Measurements from ENCODE around the gene TMEM208.
A peak's percentile ranks its signal among the peaks of the same experiment; 100 is the strongest.

Gene TMEM208

DNA sequence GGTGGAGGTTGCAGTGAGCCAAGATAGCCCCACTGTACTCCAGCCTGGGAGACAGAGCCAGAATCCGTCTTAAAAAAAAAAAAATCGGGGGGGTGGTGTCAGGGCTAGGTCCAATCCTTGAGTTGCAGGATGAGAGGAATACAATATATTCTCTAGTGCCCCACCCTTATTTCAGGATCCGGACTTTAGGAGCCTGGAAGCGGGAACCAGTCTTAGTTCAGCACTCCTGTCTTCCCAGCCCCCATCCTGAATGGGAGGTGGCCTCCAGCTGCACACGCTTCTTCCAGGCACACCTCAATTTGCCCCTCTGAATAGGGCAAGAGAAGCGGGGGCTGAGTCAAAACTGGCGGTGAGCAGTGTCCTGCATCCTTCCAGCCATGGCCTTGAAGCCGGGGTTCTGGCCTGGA is 18.7 kb downstream of the TMEM208 start:
- TF ChIP-seq POLR2AphosphoS5 (IDR thresholded peaks at IDR 0.05; ENCODE audit: low read depth, low read length) (no peak), SIN3A (IDR thresholded peaks at IDR 0.05; ENCODE audit: borderline replicate concordance, insufficient read depth, low read length) (no peak), FOXP2 (optimal IDR thresholded peaks at IDR 0.05; ENCODE audit: borderline replicate concordance, extremely low read depth, extremely low read length, insufficient read depth) (peak; percentile 5), TAF1 (IDR thresholded peaks at IDR 0.05; ENCODE audit: borderline replicate concordance, insufficient read depth, low read length) (no peak)
- TF ChIP-seq, protein P1, sequence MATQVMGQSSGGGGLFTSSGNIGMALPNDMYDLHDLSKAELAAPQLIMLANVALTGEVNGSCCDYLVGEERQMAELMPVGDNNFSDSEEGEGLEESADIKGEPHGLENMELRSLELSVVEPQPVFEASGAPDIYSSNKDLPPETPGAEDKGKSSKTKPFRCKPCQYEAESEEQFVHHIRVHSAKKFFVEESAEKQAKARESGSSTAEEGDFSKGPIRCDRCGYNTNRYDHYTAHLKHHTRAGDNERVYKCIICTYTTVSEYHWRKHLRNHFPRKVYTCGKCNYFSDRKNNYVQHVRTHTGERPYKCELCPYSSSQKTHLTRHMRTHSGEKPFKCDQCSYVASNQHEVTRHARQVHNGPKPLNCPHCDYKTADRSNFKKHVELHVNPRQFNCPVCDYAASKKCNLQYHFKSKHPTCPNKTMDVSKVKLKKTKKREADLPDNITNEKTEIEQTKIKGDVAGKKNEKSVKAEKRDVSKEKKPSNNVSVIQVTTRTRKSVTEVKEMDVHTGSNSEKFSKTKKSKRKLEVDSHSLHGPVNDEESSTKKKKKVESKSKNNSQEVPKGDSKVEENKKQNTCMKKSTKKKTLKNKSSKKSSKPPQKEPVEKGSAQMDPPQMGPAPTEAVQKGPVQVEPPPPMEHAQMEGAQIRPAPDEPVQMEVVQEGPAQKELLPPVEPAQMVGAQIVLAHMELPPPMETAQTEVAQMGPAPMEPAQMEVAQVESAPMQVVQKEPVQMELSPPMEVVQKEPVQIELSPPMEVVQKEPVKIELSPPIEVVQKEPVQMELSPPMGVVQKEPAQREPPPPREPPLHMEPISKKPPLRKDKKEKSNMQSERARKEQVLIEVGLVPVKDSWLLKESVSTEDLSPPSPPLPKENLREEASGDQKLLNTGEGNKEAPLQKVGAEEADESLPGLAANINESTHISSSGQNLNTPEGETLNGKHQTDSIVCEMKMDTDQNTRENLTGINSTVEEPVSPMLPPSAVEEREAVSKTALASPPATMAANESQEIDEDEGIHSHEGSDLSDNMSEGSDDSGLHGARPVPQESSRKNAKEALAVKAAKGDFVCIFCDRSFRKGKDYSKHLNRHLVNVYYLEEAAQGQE (IDR thresholded peaks at IDR 0.05; ENCODE audit: insufficient read depth in 1 of 2, low read depth in 2 of 2, low read length in 2 of 2): no peak

DNA sequence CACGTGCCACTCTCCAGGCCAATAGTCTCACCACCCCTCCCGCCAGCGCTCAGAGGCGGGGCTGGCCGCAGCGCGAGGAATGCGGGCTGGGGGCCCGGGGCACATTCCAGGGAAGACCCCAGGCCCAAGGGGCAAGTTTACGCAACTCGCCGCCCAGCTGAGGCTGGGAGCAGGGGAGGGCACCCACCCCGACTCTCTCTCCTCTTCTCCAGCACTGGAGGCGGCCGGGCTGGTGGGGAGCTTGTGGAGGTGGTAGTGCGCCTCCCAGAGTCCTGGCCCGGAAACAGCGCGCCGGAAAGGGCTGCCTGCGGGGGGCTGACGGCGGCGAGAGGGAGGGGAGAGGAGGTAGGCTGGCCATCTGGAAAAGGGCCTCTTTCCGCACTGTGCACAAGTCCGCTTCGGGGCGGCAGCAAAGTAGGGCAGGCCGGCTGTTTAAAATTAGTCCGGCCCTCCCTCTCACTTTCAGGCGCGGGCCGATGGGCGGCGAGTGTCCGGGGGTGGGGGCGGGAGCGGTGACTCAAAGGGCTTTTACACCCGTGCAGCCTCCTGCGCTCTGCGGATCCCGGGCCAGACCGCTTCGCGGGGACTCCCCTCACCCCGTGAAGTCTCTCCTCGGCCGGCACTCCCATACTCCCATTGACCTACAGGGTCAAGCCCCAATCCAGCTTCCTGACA is 19.3 kb downstream of the TMEM208 start:
- TF ChIP-seq SIN3A (IDR thresholded peaks at IDR 0.05; ENCODE audit: borderline replicate concordance, insufficient read depth, low read length): peak; percentile 89; the same call in 1 of the 2 replicates
- no peak for TF ChIP-seq FOXP2 (optimal IDR thresholded peaks at IDR 0.05; ENCODE audit: borderline replicate concordance, extremely low read depth, extremely low read length, insufficient read depth)
- TF ChIP-seq, protein P1 (IDR thresholded peaks at IDR 0.05; ENCODE audit: insufficient read depth in 1 of 2, low read depth in 2 of 2, low read length in 2 of 2): 0 out of 4 replicates have a peak, but pooled peaks of 1 of the 2 experiments have one; percentile 40
- TF ChIP-seq POLR2AphosphoS5 (IDR thresholded peaks at IDR 0.05; ENCODE audit: low read depth, low read length): peak; percentile 73
- 0 out of 2 replicates have a peak, but pooled peaks have one; percentile 22 for TF ChIP-seq TAF1 (IDR thresholded peaks at IDR 0.05; ENCODE audit: borderline replicate concordance, insufficient read depth, low read length)

DNA sequence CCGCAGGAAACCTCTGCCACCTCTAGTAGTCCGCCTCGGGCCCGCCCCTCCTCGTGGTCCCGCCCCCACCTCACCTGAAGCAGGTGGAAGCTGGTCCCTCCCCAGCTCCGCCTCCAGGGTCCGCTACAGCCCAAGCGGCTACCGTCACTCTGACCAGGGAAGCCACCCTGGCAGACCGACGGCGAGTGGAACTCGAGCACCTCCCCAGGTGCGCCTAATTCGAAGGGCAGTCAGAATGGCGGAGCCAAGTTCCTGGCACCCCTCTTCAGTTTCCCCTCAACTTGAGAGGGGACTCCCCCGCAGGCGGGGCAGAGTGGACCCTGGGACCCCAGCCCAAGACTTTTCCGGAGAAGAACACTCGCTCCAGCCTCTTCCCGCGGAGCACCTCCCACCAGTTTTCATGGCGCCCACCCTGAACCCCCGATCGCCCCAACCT is 19.8 kb downstream of the TMEM208 start:
- TF ChIP-seq TAF1 (IDR thresholded peaks at IDR 0.05; ENCODE audit: borderline replicate concordance, insufficient read depth, low read length) (peak; percentile 3; the same call in 1 of the 2 replicates), POLR2AphosphoS5 (IDR thresholded peaks at IDR 0.05; ENCODE audit: low read depth, low read length) (no peak)

DNA sequence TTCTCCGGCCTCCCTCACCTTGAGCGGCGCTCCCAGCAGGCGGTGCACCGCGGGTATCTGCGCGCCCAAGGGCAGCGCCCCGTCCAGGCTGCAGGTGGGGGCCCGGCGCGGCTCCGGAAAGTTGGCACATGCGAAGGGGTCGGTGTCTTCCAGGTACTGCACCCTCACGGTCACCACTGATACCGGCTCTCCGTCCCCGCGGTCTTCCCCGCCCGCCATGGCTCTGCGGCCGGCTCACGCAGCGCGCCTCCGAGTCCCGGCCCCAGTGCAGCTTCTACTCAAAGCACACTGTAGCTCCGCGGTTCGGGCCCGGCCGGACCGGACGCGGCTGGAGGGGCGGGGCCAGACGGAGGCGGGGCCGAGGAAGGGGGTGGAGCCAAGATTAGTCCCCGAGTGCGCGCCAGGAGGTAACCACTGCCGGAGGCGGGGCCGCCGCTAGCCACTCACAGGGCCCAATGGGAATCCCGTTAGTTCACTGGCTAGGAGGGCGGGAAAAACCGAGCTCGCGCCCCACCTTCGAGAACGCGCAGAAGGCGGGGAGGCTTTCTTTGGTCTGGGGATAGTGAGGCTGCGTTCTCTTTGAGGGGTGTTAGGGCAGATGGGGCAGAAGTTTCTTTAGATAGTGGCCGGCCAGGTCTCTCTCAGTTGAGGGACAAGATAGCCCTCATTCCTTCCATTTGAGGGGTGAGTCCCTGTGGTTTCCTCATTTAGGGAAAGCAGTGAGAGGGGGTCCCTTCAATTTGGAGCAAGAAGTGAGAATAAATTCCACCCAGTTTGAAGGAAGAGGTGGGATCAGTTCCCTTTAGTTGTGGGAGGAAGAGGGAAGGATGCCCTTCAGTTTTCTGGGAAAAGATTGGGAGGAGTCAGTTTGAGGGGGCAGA is 20.5 kb downstream of the TMEM208 start, which contains the start of gene FHOD1:
FHOD1 (minus strand) TSS at position 290 of the 881 bp plus-strand sequence; CDS start at position 219, 71 bp downstream.
- TF ChIP-seq TAF1 (IDR thresholded peaks at IDR 0.05; ENCODE audit: borderline replicate concordance, insufficient read depth, low read length) (0 out of 2 replicates have a peak, but pooled peaks have one; percentile 35), POLR2AphosphoS5 (IDR thresholded peaks at IDR 0.05; ENCODE audit: low read depth, low read length) (peak; percentile 75), SIN3A (IDR thresholded peaks at IDR 0.05; ENCODE audit: borderline replicate concordance, insufficient read depth, low read length) (no peak), FOXP2 (optimal IDR thresholded peaks at IDR 0.05; ENCODE audit: borderline replicate concordance, extremely low read depth, extremely low read length, insufficient read depth) (peak; percentile 25)
- TF ChIP-seq, protein P1 (IDR thresholded peaks at IDR 0.05; ENCODE audit: insufficient read depth in 1 of 2, low read depth in 2 of 2, low read length in 2 of 2): no peak

DNA sequence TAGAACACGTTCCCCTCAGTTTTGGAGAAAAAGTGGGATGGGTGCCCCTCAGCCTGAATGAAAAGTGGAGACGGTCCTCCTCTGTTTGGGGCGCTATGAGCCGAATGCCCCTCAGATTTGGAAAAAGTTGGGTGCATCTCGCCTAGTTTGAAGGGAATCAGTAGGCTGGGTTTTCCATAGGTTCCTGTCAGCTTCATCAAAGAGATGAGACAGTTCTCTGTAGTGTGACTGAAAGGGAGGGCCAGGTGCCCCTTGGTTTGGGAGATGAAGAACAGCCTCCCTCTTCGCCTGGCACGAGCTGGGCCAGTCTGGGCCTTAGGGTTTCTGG is 21.1 kb downstream of the TMEM208 start:
- TF ChIP-seq TAF1 (IDR thresholded peaks at IDR 0.05; ENCODE audit: borderline replicate concordance, insufficient read depth, low read length) (no peak), SIN3A (IDR thresholded peaks at IDR 0.05; ENCODE audit: borderline replicate concordance, insufficient read depth, low read length) (no peak), FOXP2 (optimal IDR thresholded peaks at IDR 0.05; ENCODE audit: borderline replicate concordance, extremely low read depth, extremely low read length, insufficient read depth) (no peak), POLR2AphosphoS5 (IDR thresholded peaks at IDR 0.05; ENCODE audit: low read depth, low read length) (no peak)
- TF ChIP-seq, protein P1 (IDR thresholded peaks at IDR 0.05; ENCODE audit: insufficient read depth in 1 of 2, low read depth in 2 of 2, low read length in 2 of 2): no peak

All from PFSK-1 (cell line).